Endometrial microvascular endothelial cells (primary cell): ENCODE measurements around the gene KIRREL2. TPM values are rescaled to one million over a fixed set of nuclear protein-coding genes. Genes with fewer than 3 reads are reported as not detected.
"Not testable (repeated sequence)": the region's sequence is repeated elsewhere in the genome, so short reads cannot be mapped to it uniquely, and the experiment has no call there.

Experiments used
- in situ Hi-C: cut with HindIII; loops from 2 replicates; pipeline ENCODE4 v1.10.0; 2017; ENCODE audit warnings: low sequenced_read_pairs, low pct_unique_long_range_greater_than_20kb; ENCODE audit errors: inconsistent ontology term
- total RNA-seq: library from RNA; depleted of rRNA; stranded (reverse); fragments of >200 nt; gene quantifications from one replicate; pipeline ENCODE4 v1.2.3, GENCODE V29; 2015; ENCODE audit errors: inconsistent ontology term

Gene KIRREL2
- total RNA-seq, 1 donor from 2014 or later = not detected

- in situ Hi-C loops = no loop called here
Measured at GRCh38 chr19:35890113-35890650, 33.5 kb downstream of the KIRREL2 start.

DNA sequence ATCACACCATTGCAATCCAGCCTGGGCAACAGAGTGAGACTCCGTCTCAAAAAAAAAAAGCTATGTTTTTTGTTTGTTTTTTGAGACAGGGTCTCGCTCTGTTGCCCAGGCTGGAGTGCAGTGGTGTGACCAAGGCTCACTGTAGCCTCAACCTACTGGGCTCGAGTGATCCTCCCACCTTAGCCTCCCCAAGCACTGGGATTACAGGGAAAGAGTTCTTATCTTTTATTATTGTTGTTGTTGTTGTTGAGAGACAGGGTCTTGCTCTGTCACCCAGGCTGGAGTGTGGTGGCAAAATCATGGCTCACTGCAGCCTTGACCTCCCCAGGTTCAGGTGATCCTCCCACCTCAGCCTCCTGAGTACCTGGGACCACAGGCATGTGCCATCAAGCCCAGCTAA is 35.1 kb downstream of the KIRREL2 start:
- in situ Hi-C loops = not testable (repeated sequence)

DNA sequence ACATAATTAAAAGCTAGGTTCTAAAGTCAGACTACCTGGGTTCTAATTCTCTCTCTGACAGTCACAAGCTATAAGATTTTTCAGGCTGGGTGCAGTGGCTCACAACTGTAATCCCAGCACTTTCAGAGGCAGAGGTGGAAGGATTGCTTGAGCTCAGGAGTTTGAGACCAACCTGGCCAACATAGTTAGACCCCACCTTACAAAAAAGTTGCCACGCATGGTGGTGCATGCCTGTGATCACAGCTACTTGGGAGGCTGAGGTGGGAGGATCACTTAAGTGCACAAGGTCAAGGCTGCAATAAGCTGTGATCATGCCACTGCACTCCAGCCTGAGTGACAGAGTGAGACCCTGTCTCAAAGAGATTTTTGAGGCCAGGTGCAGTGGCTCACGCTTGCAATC is 37.6 kb downstream of the KIRREL2 start:
- in situ Hi-C loops = no loop called here

GRCh38 chr19:35895911-35896642 is 39.4 kb downstream of the KIRREL2 start:
- in situ Hi-C loops = no loop called here

- in situ Hi-C loops = no loop called here
Measured at GRCh38 chr19:35896643-35897040, 39.9 kb downstream of the KIRREL2 start.

GRCh38 chr19:35897706-35898451 is 41.2 kb downstream of the KIRREL2 start:
- in situ Hi-C loops = no loop called here

- in situ Hi-C loops = no loop called here
Measured at GRCh38 chr19:35898499-35898809, 41.7 kb downstream of the KIRREL2 start.

- in situ Hi-C loops = no loop called here
Measured at GRCh38 chr19:35899547-35900214, 43.0 kb downstream of the KIRREL2 start.

GRCh38 chr19:35901055-35901644 is 44.4 kb downstream of the KIRREL2 start:
- in situ Hi-C loops = no loop called here

DNA sequence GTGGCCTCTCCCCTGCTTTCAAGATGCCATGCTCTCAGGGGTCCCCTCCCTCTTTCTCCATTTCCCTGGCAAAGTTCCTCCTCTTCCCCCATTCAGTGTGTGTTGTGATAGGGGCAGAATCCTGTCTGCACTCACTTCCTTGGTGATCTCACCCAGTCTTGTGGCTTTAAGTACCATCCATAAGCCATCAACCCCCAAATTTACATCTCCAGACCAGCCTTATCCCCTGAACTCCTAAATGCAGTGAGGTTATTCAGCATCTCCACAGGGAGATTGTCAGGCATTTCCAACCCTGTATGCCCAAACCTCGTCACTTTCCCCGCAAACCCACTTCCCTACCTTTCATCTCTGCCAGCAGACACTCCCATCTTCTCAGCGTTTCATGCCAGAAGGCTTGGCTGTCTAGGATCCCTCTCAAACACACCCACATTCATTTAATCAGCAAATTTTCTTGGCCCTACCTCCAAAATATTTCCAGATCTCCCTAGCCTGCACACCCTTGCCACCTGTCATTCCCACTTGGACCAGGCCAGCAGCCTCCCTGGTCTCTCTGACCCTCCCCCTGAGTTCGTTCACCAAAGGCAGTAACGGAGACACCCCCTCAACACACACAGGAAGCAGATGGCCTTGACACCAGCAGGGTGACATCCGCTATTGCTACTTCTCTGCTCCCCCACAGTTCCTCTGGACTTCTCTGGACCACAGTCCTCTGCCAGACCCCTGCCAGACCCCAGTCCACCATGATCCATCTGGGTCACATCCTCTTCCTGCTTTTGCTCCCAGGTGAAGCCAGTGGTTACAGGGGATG is 45.3 kb downstream of the KIRREL2 start, which contains the start of gene HCST:
Gene HCST (plus strand): TSS at position 676 of the 808 bp plus-strand sequence. CDS start 65 bp downstream, at position 741.
- in situ Hi-C loops = no loop called here

DNA sequence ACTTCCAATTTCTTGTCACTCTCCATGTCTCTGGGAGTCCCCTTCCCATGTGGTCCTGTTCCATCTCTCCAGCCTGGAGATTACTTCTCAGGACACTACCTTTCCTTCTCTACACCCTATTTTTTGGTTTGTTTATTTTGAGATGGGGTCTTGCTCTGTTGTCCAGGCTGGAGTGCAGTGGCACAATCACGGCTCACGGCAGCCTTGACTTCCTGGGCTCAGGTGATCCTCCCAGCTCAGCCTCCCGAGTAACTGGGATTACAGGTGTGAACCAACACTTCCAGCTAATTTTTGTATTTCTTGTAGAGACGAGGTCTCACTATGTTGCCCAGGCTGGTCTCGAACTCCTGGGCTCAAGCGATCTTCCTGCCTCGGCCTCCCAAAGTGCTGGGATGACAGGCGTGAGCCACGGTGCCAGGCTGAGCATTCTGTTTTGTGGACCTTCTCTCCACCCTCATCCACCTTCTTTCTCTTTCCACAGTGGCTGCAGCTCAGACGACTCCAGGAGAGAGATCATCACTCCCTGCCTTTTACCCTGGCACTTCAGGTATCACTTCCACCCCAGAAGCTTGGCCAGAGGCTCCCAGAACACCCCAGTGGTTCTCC is 46.3 kb downstream of the KIRREL2 start:
- in situ Hi-C loops = no loop called here

DNA sequence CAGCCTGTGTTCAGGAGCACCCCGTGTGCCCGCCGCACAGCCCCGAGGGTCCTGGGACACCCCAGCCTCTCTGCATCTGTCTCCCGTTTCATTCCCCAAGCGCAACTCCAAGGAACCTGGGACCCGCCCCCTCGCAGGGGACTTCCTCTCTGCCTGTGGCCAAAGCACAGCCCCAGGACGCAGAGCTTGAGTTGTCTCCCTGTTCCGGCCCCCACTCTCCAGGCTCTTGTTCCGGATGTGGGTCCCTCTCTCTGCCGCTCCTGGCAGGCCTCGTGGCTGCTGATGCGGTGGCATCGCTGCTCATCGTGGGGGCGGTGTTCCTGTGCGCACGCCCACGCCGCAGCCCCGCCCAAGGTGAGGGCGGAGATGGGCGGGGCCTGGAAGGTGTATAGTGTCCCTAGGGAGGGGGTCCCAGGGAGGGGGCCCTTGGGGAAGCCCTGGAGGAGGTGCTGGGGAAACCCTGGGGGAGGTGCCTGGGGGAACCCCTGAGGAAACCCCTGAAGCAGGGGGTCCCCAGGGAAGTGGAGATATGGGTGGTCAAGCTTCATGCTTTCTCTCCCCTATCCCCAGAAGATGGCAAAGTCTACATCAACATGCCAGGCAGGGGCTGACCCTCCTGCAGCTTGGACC is 47.0 kb downstream of the KIRREL2 start:
- in situ Hi-C loops = no loop called here

- in situ Hi-C loops = no loop called here
Measured at GRCh38 chr19:35904311-35905068, 47.8 kb downstream of the KIRREL2 start.

GRCh38 chr19:35905178-35905727 is 48.5 kb downstream of the KIRREL2 start:
- in situ Hi-C loops = no loop called here

DNA sequence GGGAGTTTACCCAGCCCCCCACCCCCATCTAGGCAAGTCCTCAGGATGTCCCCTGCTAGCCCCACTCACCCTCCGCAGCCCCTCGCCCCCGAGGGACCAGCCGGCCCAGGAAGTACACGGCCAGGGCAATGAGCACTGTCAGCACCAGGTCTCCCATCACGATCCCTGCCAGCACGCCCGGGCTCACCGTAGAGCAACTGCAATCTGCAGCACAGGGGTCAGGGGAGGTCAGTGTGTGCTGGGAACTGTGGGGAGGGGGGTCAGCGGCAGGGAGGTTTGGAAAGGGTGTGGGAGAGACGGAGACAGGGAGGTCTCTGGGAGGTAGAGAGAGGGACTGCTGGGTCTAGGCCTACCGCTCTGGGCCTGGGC is 50.6 kb downstream of the KIRREL2 start:
- in situ Hi-C loops = no loop called here

GRCh38 chr19:35908010-35908441 is 51.3 kb downstream of the KIRREL2 start, which contains the start of gene TYROBP:
Gene TYROBP (minus strand): TSS chr19:35908295. CDS start chr19:35908228, 67 bp downstream.
- in situ Hi-C loops = no loop called here
